RWPE2 (cell line): ENCODE results near the gene MVK.

Experiments used
- ATAC-seq: fragments of 200-7000 bp; cut with Tn5 transposase; 3 replicates; pipeline ENCODE4 v1.9.1; 2021; ENCODE audit warnings: low read depth
- DNase-seq: peaks from one replicate; pipeline ENCODE4 v3.0.0-alpha.2; 2020; ENCODE audit warnings: low spot score
- H3K27ac ChIP-seq: fragments of 450-650 bp; 2 replicates; pipeline ENCODE4 v1.5.1; 2017; ENCODE audit warnings: mild to moderate bottlenecking; ENCODE audit not compliant: poor library complexity, severe bottlenecking
- H3K27me3 ChIP-seq: fragments of 250-450 bp; sonication (Bioruptor Pico); 2 replicates; pipeline ENCODE4 v1.5.1; 2021; ENCODE audit warnings: mild to moderate bottlenecking, moderate library complexity; ENCODE audit not compliant: insufficient read depth, poor library complexity, severe bottlenecking
- H3K36me3 ChIP-seq: fragments of 250-450 bp; sonication (Bioruptor Pico); 2 replicates; pipeline ENCODE4 v1.5.1; 2020; ENCODE audit warnings: low read depth, mild to moderate bottlenecking, moderate library complexity
- H3K4me1 ChIP-seq: fragments of 250-450 bp; sonication (Bioruptor Pico); 2 replicates; pipeline ENCODE4 v1.5.1; 2021; ENCODE audit warnings: mild to moderate bottlenecking, moderate library complexity; ENCODE audit not compliant: insufficient read depth, poor library complexity, severe bottlenecking
- H3K4me3 ChIP-seq: fragments of 250-450 bp; sonication (Bioruptor Pico); 2 replicates; pipeline ENCODE4 v1.5.1; 2021; ENCODE audit warnings: mild to moderate bottlenecking, moderate library complexity; ENCODE audit not compliant: severe bottlenecking
- H3K9me3 ChIP-seq: fragments of 250-450 bp; sonication (Bioruptor Pico); 2 replicates; pipeline ENCODE4 v1.5.1; 2021; ENCODE audit warnings: mild to moderate bottlenecking, moderate library complexity; ENCODE audit not compliant: severe bottlenecking
- TF ChIP-seq, protein P1 (sequence below): fragments of 450-650 bp; IDR thresholded peaks from one replicate; pipeline ENCODE4 v1.5.1; 2017; ENCODE audit warnings: mild to moderate bottlenecking, moderate library complexity; ENCODE audit not compliant: poor library complexity, severe bottlenecking

The MVK gene

GRCh38 chr12:109573029-109573913, at the start of gene MVK, which contains the start of gene MMAB:
TSS of gene MVK (plus strand) at chr12:109573794. CDS start at chr12:109574823, 1,029 bp downstream.
TSS of gene MMAB (minus strand) at chr12:109573504. CDS start at chr12:109573480, 24 bp downstream.
- H3K27me3 ChIP-seq, result no peaks in the 10 kb centered on the region
- H3K4me3 ChIP-seq, result peak within 1 kb of the TSS; percentile 56
- H3K9me3 ChIP-seq, result no peaks in the 10 kb centered on the region
- TF ChIP-seq, protein P1, sequence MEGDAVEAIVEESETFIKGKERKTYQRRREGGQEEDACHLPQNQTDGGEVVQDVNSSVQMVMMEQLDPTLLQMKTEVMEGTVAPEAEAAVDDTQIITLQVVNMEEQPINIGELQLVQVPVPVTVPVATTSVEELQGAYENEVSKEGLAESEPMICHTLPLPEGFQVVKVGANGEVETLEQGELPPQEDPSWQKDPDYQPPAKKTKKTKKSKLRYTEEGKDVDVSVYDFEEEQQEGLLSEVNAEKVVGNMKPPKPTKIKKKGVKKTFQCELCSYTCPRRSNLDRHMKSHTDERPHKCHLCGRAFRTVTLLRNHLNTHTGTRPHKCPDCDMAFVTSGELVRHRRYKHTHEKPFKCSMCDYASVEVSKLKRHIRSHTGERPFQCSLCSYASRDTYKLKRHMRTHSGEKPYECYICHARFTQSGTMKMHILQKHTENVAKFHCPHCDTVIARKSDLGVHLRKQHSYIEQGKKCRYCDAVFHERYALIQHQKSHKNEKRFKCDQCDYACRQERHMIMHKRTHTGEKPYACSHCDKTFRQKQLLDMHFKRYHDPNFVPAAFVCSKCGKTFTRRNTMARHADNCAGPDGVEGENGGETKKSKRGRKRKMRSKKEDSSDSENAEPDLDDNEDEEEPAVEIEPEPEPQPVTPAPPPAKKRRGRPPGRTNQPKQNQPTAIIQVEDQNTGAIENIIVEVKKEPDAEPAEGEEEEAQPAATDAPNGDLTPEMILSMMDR, result no peak
- DNase-seq (peak; percentile 99), ATAC-seq (peak; percentile 98)
- peaks cover 10% of the 10 kb centered on the region for H3K4me1 ChIP-seq
- H3K27ac ChIP-seq, result peak within 1 kb of the TSS; percentile 55
- H3K36me3 ChIP-seq, result peaks cover 78% of the 10 kb centered on the region

DNA sequence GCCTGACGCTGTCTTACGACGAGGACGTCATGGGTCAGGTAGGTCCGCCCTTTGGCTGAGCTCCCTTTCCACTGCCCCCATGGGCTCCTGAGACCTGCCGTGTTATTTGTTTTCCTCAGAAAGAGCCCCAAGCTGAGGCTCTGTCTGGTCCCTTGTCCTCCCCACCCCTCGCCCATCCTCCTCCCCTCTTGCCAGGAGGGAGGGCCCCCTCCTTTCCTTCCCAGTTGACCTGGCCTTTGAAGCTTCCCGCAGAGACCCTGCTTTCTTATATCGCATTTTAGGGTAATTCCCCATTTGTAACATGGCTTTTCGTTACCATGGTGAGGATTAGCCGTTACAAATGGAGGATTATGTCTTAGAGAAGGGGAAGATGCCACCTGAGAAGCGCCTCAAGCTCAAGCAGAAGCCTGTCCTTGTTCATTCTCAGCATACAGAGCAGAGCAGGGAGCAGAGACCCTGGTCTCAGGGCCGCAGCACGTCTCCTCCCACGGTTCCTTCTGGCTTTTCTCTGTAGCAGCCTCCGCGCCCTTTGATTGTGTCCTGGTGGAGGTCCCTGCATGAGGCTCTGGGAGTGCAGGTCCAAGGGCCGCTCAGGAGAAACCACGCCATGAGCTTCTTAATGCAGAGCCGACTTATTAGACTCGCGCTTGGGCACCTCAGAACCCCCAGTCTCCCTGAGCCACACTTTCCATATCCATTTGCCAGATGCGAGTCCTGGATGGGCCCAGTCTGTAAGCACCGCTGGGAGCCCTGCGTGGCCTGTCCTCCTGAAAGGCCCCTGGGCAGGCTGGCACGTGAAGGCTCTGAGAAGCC, 48.9 kb upstream of the MVK start:
- H3K9me3 ChIP-seq, result no peaks in the 10 kb centered on the region
- H3K36me3 ChIP-seq, result peaks cover 18% of the 10 kb centered on the region
- no peak for DNase-seq
- H3K4me3 ChIP-seq, result no peak overlapping the region
- no peaks in the 10 kb centered on the region for H3K4me1 ChIP-seq
- no peak overlapping the region for H3K27ac ChIP-seq
- TF ChIP-seq, protein P1, result no peak
- ATAC-seq, result no peak
- H3K27me3 ChIP-seq, result no peaks in the 10 kb centered on the region

DNA sequence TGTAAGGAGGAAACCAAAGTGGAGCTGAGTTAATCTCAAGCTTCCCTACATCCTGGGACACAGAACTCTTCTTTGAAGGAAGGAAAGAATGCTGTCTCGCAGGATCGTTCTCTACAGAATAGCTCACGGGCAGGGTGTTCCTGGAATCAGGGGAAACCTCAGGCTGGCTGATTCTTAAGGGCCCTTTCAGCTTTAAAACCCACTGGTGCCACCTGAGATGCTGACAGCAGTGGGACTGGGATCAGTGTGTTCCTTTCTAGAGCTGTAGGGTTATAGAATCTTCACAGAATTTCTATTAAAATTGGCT, 48.4 kb upstream of the MVK start:
- H3K36me3 ChIP-seq, result peaks cover 18% of the 10 kb centered on the region; the same call in 1 of the 2 replicates
- ATAC-seq, result no peak

GRCh38 chr12:109527489-109528123, 46.0 kb upstream of the MVK start:
- DNase-seq (no peak), ATAC-seq (no peak)
- Histone ChIP-seq H3K27ac (no peak overlapping the region), H3K4me1 (no peaks in the 10 kb centered on the region), H3K27me3 (no peaks in the 10 kb centered on the region), H3K36me3 (peaks cover 11% of the 10 kb centered on the region), H3K9me3 (no peaks in the 10 kb centered on the region), H3K4me3 (no peak overlapping the region)
- TF ChIP-seq, protein P1, result no peak

More for the DNA sequence above, 48.4 kb upstream of the MVK start:
- H3K27ac ChIP-seq, result no peak overlapping the region
- no peak for DNase-seq
- no peaks in the 10 kb centered on the region for H3K4me1 ChIP-seq
- no peaks in the 10 kb centered on the region for H3K27me3 ChIP-seq
- H3K4me3 ChIP-seq, result no peak overlapping the region
- H3K9me3 ChIP-seq, result no peaks in the 10 kb centered on the region
- TF ChIP-seq, protein P1, result no peak
